Liver (tissue), 9 donors: ENCODE results near the gene MYRFL. TPM values are rescaled to one million over a fixed set of nuclear protein-coding genes. Genes with fewer than 3 reads are reported as not detected.

Experiments
- DNase-seq: peaks from one replicate; pipeline ENCODE4 v3.0.0-alpha.2; 2017; ENCODE audit warnings: low spot score
- H3K27ac ChIP-seq, 2 donors: one replicate each; pipeline ENCODE4 v1.7.0; 2013; ENCODE audit warnings: inconsistent platforms in 2 of 2, low read length in 2 of 2, control low read depth in 1 of 2, low read depth in 1 of 2, mild to moderate bottlenecking in 1 of 2
- H3K27me3 ChIP-seq, 4 donors: one replicate each; pipeline versions ENCODE4 v1.6.1 to v1.7.0; 2013; ENCODE audit warnings: low read length in 3 of 4, inconsistent platforms in 1 of 4, mild to moderate bottlenecking in 1 of 4, moderate library complexity in 1 of 4; ENCODE audit not compliant: control insufficient read depth in 4 of 4, insufficient read depth in 4 of 4
- H3K36me3 ChIP-seq, 4 donors: one replicate each; pipeline versions ENCODE4 v1.6.1 to v1.7.0; 2013; ENCODE audit warnings: low read length in 3 of 4, mild to moderate bottlenecking in 3 of 4, low read depth in 1 of 4, moderate library complexity in 1 of 4; ENCODE audit not compliant: control insufficient read depth in 4 of 4, insufficient read depth in 3 of 4
- H3K4me1 ChIP-seq, 4 donors: one replicate each; pipeline versions ENCODE4 v1.6.1 to v1.7.0; 2013; ENCODE audit warnings: low read length in 3 of 4, mild to moderate bottlenecking in 3 of 4, moderate library complexity in 1 of 4; ENCODE audit not compliant: control insufficient read depth in 4 of 4, insufficient read depth in 4 of 4
- H3K4me3 ChIP-seq, 3 donors: one replicate each; pipeline versions ENCODE4 v1.6.1 to v1.7.0; 2013; ENCODE audit warnings: low read length in 3 of 3, control low read depth in 1 of 3, low read depth in 1 of 3, mild to moderate bottlenecking in 1 of 3
- H3K9ac ChIP-seq, 2 donors: one replicate each; pipeline ENCODE4 v1.7.0; 2013; ENCODE audit warnings: low read length in 2 of 2, mild to moderate bottlenecking in 2 of 2, moderate library complexity in 2 of 2, control low read depth in 1 of 2, low read depth in 1 of 2
- H3K9me3 ChIP-seq, 4 donors: one replicate each; pipeline versions ENCODE4 v1.6.1 to v1.7.0; 2013; ENCODE audit warnings: low read length in 3 of 4; ENCODE audit not compliant: control insufficient read depth in 4 of 4
- ATF3 ChIP-seq: IDR thresholded peaks from 2 replicates; pipeline ENCODE4 v1.6.1; 2016; ENCODE audit warnings: antibody characterized with exemption
- CTCF ChIP-seq: fragments of 150-350 bp; IDR thresholded peaks from 2 replicates; pipeline ENCODE4 v1.5.1; 2017; ENCODE audit warnings: improper control_type of control experiment, low read depth, low read length; ENCODE audit not compliant: missing input control
- EGR1 ChIP-seq, 2 donors: IDR thresholded peaks; 2 replicates each; pipeline ENCODE4 v1.6.1; 2016 to 2018; ENCODE audit warnings: antibody characterized with exemption in 2 of 2, low read depth in 2 of 2
- FOXA1 ChIP-seq: IDR thresholded peaks from 2 replicates; pipeline ENCODE4 v1.6.1; 2016; ENCODE audit warnings: antibody characterized with exemption
- FOXA2 ChIP-seq: IDR thresholded peaks from 2 replicates; pipeline ENCODE4 v1.6.1; 2016; ENCODE audit warnings: antibody characterized with exemption
- GABPA ChIP-seq, 2 donors: IDR thresholded peaks in 1 of 2; conservative IDR thresholded peaks in 1 of 2; 2 replicates each; pipeline ENCODE4 v1.6.1; 2016; ENCODE audit warnings: antibody characterized with exemption in 2 of 2, mild to moderate bottlenecking in 1 of 2, moderate library complexity in 1 of 2
- HNF4A ChIP-seq, 2 donors: conservative IDR thresholded peaks; 2 replicates each; pipeline ENCODE4 v1.6.1; 2016; ENCODE audit warnings: antibody characterized with exemption in 2 of 2, mild to moderate bottlenecking in 2 of 2
- HNF4G ChIP-seq: IDR thresholded peaks from 2 replicates; pipeline ENCODE4 v1.6.1; 2016; ENCODE audit warnings: antibody characterized with exemption
- JUND ChIP-seq, 2 donors: IDR thresholded peaks; 2 replicates each; pipeline ENCODE4 v1.6.1; 2016; ENCODE audit warnings: antibody characterized with exemption in 2 of 2
- MAX ChIP-seq: IDR thresholded peaks from 2 replicates; pipeline ENCODE4 v1.6.1; 2016; ENCODE audit warnings: antibody characterized with exemption
- NR2F2 ChIP-seq: IDR thresholded peaks from 2 replicates; pipeline ENCODE4 v1.6.1; 2016; ENCODE audit warnings: antibody characterized with exemption
- RAD21 ChIP-seq, 2 donors: IDR thresholded peaks; 2 replicates each; pipeline ENCODE4 v1.6.1; 2016; ENCODE audit warnings: antibody characterized with exemption in 2 of 2, mild to moderate bottlenecking in 2 of 2
- REST ChIP-seq: IDR thresholded peaks from 2 replicates; pipeline ENCODE4 v1.6.1; 2016; ENCODE audit warnings: antibody characterized with exemption, mild to moderate bottlenecking
- RXRA ChIP-seq, 2 donors: IDR thresholded peaks; 2 replicates each; pipeline ENCODE4 v1.6.1; 2017 to 2018; ENCODE audit warnings: antibody characterized with exemption in 2 of 2, mild to moderate bottlenecking in 1 of 2
- SP1 ChIP-seq: IDR thresholded peaks from 2 replicates; pipeline ENCODE4 v1.6.1; 2018; ENCODE audit warnings: antibody characterized with exemption, mild to moderate bottlenecking
- TAF1 ChIP-seq: conservative IDR thresholded peaks from 2 replicates; pipeline ENCODE4 v1.6.1; 2016; ENCODE audit warnings: antibody characterized with exemption, mild to moderate bottlenecking
- YY1 ChIP-seq: IDR thresholded peaks from 2 replicates; pipeline ENCODE4 v1.6.1; 2016; ENCODE audit warnings: antibody characterized with exemption, mild to moderate bottlenecking
- ZBTB33 ChIP-seq: IDR thresholded peaks from 2 replicates; pipeline ENCODE4 v1.6.1; 2016; ENCODE audit warnings: antibody characterized with exemption
- WGBS: extraction: QIAGEN DNeasy Blood & Tissue Kit; methylation state at CpG from one replicate; pipeline ENCODE4 v1.1.7; 2013; 5-methylcytosine and 5-hydroxymethylcytosine counted together
- polyA plus RNA-seq, 2 donors: library from polyadenylated mRNA; stranded (reverse) in 1 of 2; unstranded in 1 of 2; fragments of 200-250 nt in 1 of 2; fragments of >200 nt in 1 of 2; fragmentation: Nextera tagmentation in 1 of 2; extraction: Ambion mirVana in 1 of 2; gene quantifications; one replicate each; pipeline versions ENCODE4 v1.2.1 to v1.2.3, GENCODE V29; 2013 to 2015
- total RNA-seq, 2 donors: library from RNA; depleted of rRNA; stranded (reverse); fragments of >200 nt; gene quantifications; one replicate each; pipeline ENCODE4 v1.2.3, GENCODE V29; 2014
- donor health status: healthy.
- donor health status: healthy.
- donor health status: healthy.
- donor health status: healthy.
- donor health status: healthy.

The MYRFL gene
- total and polyA plus RNA-seq, 4 donors = under 0.01 to 0.19 (median 0.10) TPM

GRCh38 chr12:69988481-69989321, 163.7 kb downstream of the MYRFL start (continued):
- no peak for TF ChIP-seq REST
- no peak for TF ChIP-seq ATF3

- H3K4me3 ChIP-seq = no peak overlapping the region
- H3K9ac ChIP-seq = no peak overlapping the region
- H3K27ac ChIP-seq = no peak overlapping the region
- H3K9me3 ChIP-seq = no peaks in the 10 kb centered on the region
- peaks cover 0 to 1% (median 0%) of the 10 kb centered on the region in 4 donors for H3K4me1 ChIP-seq
- no peaks in the 10 kb centered on the region for H3K27me3 ChIP-seq
- no peak for DNase-seq
- WGBS = 85% methylated on average over 6 of the region's 6 CpGs
- no peak for TF ChIP-seq JUND (IDR thresholded peaks at IDR 0.05)
- no peak for TF ChIP-seq ZBTB33
- TF ChIP-seq NR2F2 = no peak
- no peak for TF ChIP-seq HNF4A (conservative IDR thresholded peaks at IDR 0.05)
- TF ChIP-seq CTCF = no peak
- TF ChIP-seq MAX = no peak
- TF ChIP-seq HNF4G = no peak
- TF ChIP-seq GABPA (IDR thresholded peaks at IDR 0.05 in 1 of 2, conservative IDR thresholded peaks at IDR 0.05 in 1 of 2) = no peak
- TF ChIP-seq REST = no peak
- TF ChIP-seq TAF1 = no peak
- TF ChIP-seq RXRA (IDR thresholded peaks at IDR 0.05) = no peak
- no peak for TF ChIP-seq YY1
- no peak for TF ChIP-seq ATF3
- no peak for TF ChIP-seq FOXA1
- TF ChIP-seq FOXA2 = no peak
- TF ChIP-seq RAD21 (IDR thresholded peaks at IDR 0.05) = no peak
- TF ChIP-seq SP1 = no peak
- no peak for TF ChIP-seq EGR1 (IDR thresholded peaks at IDR 0.05; ENCODE audit: low read depth in 2 of 2)
- H3K36me3 ChIP-seq = no peaks in the 10 kb centered on the region
These were observed 166.8 kb downstream of the MYRFL start for GRCh38 chr12:69991690-69992288.
